NK-92 (cell line): ENCODE results near the gene EFCAB8.

Source experiments
- DNase-seq: peaks from one replicate; lab custom pipeline; 2025; ENCODE audit not compliant: unreplicated experiment; lab: John Stamatoyannopoulos, UW

EFCAB8 gene, protein sequence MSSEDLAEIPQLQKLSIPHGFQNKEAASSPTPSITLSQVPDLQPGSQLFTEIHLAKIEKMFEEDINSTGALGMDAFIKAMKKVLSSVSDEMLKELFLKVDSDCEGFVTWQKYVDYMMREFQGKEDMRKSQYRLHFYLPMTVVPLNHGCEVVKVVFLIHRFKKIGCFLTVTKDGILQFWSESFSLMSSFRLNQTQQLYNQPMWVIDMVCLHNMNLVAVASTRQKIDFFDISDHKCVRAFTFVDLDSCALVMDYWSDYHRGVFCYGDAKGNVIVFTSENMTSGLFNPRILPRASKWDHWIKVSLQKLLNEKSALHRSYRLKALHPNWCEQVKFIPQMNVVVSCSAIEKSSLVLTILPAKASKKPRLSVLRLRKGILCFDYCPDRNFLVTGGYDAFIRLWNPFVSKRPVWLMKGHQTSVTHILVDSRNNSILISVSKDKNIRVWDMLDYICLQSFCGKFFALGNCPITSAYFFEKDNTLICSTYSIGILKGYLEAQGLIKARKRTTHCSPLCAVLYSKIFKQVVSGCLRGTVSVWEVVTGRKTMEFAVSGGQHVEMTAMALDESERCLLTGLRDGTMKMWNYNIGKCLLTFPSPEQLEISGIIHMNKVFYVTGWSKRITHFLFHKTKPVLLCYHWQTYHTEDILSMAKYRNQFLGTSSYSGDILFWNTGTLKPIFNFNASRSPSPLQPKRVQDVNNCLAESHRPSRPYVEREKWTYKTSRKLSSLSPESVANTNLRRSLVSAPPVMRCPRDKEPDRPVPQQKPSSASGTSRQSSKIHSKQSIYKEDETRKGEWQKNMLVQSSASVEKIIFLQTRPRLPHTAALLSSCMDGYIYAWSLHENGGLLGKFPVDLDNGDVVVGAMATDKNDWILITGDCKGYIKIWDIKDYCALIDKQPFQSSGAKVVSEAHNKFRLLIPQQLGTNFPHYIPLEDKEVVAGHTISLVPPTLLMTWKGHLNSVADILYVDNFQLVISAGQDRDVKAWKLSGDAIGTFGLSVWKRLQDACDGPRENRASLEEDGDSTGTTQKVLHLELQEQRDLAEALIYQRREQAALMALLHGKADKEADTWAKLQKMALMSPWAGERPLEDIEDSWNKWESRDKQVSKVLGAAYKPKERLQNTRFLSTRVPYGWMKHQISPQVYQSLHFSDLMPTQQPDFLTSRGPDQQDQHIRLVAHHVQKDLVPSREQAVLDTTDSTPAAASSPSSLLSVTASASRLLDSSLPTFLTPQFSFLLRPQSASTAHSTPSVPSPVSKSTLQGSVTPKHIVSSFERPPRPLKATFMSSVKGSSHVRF

DNA sequence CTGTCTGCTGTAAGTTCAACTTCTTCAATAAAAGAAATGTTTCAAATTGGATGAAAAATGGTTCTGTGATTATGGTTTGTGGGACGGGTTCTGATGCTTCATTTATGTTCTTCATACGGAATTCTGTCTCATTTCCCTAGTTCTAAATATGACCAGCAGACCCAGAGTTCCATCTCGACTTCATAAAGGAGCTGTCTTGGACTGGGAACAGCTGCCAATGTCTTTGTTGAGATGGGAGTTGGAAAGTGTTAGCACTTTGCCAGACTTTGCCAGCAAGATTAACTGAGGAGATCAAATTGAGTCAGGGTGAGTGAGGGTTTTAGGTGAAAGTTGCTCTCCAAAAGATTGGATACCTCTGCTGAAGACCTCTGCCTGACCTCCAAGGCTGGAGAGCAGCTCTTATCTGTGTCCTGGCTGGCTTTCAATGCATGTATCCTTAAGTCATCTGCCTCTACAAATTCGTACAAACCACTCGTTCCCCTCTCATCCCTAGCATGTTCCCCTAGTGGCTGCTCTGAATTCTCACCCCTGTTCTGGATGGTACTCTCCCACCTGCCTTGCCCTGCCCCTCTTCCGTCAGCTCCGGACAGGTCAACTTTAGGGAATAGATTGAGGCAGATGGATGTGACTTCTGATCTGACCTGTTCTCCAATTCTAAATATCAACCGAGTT lies at the start of gene EFCAB8:
Gene EFCAB8, plus strand, starts transcription at position 223 of the 672 bp plus-strand sequence. CDS start 4,870 bp downstream, outside the sequence.
- no peak for DNase-seq

DNA sequence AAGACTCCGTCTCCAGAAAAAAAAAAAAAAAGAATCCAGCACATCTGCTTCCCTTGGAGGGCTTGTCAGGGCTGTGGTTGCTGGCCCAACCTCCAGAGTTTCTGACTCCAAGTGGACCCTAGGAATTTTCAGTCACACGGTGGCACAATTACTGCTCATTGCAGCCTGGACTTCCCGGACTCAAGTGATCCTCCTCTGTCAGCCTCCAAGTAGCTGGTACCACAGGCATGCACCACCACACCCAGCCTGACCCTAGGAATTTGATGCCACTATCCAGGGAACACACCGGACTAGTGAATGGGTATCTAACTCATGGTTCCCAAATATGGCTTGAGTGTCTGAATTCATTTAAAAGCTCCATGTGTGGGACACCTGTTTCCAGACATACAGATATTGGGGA lies 48.8 kb upstream of the EFCAB8 start:
- DNase-seq, result no peak

DNA sequence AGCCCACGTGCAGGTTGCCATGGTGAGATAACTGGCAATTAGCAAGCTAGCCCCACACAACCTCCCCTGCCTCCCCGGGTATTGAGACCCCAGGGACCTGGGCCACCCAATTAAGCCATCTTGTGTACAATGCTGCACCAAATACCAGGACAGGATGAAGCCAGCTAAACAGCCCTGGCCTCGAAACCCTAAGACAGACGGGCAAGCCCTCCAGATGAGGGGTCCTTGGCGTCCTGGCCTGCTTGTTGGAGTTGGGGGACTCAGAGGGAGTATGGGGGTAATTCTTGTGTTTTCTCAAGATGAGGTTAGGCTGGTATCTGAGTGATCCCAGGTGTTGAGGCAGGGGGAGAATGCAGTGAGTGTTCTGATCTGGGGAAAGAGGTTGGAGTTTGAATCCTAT lies 47.8 kb upstream of the EFCAB8 start:
- DNase-seq, result no peak

DNA sequence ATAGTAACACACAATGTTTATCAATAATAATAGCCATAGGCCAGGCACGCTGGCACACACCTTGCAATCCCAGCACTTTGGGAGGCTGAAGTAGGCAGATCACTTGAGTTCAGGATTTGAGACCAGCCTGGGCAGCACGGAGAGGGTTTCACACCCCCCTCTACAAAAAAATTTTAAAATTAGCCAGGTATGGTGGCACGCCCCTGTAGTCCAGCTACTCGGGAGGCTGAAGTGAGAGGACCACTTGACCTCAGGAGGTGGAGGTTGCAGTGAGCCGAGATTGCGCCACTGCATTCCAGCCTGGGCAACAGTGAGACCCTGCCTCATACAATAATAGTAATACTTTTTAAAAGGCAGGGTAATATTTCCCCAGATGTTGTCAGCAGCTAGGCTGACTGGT lies 46.8 kb upstream of the EFCAB8 start:
- DNase-seq, result no peak

DNA sequence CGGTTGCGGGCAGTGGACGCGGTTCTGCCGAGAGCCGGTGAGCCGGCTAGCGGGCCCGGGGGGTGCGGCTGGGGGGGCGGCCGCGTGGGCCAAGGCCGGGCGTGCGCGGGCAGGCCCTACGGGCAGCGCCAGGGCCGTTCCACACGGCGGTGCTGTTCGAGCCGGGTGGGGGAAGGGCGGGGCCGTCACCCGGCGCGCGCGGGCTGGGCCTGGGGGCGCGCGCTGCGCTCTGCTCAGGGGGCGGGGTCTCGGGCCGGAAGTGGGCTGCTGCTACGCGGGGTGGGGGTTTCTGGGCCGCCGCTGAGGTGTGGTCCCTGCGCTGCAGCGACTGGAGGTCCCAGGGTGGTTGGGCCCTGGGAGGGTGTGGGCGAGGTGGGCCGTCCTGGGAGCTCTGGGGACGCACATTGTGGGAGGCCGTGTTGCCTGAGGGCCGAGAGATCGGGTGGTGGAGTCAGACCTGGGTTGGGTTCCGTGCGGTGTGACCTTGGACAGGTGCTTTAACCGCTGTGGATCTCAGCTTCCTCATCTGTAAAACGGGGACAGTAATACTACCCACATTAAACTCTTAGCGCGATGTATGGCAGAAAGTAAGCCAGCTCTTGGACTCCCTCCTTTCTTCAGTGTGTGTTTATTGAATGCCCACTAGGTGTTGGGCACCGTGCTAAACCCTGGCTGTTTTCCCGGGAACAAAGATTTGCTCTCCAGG lies 38.6 kb upstream of the EFCAB8 start:
- no peak for DNase-seq

DNA sequence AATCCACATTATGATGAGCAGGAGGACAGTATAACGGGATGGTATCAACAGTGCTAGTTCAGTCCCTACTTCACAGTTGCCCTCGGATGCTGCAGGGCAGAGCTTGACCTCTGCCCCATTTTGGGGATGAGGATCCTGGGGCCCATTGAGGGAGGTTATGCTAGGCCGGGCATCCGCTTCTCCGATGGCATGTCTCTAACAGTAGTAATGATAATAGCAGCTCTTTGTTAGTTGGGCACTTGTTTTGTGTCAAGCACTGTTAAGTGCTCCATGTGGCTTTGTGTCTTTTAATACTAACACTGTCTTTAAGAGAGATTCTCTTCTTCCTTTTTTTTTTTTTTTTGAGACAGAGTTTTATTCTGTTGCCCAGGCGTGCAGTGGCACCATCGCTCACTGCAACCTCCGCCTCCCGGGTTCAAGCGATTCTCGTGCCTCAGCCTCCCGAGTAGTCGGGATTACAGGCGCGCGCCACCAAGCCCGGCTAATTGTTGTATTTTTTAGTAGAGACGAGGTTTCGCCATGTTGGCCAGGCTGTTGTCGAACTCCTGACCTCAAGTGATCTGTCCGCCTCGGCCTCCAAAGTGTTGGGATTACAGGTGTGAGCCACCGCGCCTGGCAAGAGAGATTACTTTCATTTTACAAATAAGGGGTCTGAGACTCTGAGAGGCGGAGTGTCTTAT lies 37.9 kb upstream of the EFCAB8 start:
- DNase-seq, result no peak

DNA sequence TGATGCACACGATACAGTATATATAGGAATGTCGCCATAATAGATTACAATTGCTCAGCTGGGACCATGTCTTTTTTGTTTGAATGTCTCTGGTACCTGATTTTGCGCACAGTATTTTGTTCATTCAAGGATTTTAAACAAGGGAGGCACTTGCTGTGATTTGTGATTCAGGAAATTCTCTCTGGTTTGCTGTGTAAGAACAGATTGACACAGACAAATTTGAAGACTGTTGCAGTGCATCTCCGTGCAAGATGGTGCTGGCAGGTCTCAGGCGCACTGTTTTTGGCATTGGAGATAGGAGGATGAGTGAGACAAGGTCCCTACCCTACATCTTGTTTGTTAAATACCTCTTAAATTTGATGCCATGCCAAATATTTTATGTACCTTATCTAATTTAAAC lies 36.5 kb upstream of the EFCAB8 start:
- no peak for DNase-seq

DNA sequence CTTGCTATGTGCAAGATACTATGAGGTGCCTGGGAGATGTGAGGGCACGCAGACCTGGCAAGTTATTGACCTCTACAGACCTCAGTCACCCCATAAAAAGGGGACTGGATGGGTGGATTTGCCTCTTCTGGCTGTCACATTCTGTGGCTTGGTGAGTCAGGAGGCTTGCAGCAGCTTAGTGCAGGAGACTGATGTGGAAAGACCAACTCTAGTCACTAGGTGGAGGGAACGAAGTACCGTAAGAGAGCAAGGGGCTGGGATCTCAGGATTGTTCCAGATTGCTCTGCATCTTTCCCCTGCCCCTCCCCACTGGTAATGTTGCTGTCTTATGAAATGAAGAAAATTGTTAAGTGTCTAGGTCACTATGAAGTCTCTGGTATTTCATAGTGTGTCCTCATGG lies 35.6 kb upstream of the EFCAB8 start:
- no peak for DNase-seq

DNA sequence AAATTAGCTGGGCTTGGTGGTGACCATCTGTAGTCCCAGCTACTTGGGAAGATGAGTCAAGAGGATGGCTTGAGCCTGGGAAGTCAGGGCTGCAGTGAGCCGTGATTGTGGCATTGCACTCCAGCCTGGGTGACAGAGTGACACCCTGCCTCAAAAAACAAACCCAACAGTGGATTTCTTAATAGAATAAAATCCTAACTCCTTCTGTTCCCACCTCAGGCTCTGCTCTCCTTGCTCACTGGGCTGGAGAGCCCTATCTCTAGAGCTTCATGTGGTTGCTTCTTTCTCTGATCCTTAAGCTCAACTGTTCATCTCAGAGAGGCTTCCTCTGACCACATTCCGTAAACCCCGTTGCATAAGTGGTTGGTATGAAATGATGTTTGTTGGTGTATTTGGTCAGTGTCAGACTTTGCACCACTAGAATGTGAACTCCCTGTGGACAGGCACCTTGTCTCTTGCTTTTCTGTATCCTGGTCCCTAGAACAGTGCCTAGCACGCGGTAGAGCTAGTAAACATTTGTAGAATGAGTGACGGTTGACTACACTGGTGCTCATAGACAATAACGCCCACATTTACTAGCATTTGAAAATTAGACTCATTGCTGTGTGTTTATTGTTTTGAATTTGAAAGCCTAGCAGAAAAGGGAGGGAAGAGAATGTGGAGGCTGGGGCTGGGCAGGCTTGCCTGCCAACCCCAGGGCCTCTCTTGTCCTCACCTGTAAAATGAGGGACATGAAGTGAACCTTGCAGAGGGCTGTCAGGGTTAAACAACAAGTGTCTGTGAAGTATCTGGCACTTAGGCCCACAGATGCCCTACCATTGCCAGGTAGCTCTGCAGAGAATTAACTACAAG lies 34.8 kb upstream of the EFCAB8 start:
- DNase-seq, result no peak

DNA sequence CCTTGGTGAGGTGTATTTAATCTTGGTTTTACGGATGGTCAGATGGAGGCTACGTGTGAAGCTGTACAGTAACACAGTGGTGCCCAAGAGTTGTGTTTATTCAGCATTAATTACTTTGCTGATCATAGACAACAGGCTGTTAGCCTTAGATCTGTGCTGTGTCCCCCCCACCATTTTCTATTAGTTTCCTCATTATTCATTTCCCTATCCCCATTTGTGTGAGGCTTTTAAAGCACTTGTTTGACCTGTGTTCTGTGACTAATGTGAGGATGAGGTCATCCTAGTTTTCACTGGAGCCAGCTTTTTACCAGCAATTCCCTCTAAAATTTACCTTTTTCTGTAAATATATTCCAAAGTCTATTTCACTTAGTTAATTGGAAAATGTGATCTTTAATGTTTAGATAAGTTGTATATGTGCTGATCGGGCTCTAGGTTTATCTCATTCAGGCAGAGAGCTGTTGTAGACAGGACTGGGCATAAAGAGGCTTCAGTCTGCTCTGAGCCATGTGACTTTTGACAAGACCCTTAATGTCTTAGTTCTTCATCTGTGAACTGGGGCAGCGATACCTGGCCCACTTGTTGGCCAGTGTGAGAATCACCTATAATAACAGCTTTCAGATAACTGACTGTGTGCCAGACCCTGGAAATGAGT lies 30.6 kb upstream of the EFCAB8 start:
- DNase-seq, result no peak

DNA sequence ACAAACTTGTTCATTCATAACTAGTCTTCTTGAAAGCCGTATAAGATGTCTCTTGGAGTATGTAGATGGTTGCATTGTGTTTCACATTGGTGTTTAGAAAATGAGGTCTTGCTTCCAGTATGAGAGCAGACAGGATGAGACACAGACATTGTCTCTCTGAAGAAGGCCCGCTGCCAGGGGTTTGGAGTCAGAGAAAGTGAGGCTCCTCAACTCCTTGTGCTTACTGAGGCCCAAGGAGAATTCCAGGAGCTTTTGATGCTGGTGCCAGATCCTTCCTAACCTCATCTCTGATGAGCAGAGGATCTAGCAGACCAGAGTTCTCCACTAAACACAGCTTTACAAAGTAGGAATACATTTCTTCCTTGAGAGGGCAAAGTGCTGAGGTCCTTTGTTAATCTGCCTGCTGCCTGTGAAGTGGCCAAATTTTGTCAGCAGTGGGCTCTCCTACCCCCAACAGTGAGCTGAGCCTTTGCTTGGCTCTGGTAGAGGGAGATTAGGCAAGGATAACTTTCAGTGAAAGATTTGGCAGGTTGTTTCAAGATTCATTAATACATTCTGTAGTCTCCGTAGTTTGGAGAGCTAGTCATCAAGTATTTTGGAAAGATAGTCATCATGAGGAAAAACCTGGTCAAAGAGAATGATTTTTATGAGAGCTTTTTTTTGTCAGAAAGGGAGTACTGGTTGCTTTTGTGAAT lies 29.3 kb upstream of the EFCAB8 start:
- DNase-seq, result no peak

DNA sequence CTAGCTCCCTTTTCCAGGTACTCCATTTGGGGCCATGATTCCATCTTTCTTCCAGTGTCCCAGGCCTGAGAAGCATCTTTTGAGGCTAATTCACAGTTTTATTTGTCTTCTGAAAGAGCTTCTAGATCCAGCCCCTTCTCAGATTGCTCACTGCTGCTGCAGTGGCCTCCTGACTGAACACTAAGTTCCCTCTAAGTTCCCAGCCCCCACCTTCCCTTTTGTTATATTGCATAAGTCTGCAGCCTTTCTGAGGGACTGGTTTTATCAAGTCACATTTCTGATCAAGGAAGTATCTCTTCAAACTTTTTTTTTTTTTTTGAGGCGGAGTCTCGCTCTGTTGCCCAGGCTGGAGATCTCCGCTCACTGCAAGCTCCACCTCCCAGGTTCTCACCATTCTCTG lies 28.3 kb upstream of the EFCAB8 start:
- DNase-seq, result no peak

DNA sequence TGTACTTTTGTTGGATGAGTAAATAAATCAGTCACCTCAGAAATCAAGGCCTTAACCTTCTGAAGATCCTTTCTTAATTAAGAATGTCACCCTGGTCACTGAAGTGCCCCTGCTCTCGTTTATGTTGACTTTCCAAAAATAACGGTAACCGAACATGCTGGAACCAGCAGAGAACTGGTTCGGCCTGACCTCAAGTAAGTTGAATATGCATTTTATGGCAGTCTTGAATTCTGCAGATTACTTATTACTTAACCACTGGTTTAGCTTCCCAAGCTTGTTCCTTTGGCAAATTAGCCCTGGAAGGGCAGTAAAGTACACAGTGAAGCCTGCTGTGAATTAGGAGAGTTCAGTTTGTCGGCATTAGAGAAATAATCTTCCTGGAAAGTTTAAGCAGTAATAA lies 26.7 kb upstream of the EFCAB8 start:
- DNase-seq, result no peak

DNA sequence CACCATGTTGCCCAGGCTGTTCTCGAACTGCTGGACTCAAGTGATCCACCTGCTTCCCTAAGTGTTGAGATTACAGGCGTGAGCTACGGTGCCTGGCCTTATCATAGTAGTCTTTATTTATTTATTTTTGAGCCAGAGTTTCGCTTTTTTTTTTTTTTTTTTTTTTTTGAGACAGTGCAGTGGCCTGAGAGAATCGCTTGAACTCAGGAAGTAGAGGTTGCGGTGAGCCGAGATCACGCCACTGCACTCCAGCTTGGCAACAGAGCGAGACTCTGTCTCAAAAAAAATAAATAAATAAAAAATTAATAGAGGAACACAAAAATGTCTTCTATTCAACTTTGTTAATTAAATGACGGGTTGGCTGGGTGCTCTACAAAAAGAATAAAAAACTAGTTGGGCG lies 26.1 kb upstream of the EFCAB8 start:
- DNase-seq, result no peak

DNA sequence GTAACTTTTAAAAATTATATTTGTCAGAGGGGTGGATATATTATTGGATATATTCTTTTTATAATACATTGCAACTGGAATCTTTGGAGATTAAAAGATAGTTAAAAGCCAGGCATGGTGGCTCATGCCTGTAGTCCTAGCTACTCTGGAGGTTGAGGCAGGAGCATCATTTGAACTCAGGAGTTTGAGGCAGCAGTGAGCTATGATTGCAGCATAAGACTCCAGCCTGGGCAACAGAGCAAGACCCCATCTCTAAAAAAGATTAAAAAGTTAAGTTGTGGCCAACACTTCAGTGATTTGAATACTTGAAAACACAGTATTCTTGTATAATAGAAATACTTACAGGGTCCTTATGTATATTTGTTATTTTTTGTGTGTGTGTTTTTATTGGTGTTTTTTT lies 23.8 kb upstream of the EFCAB8 start:
- DNase-seq, result no peak

DNA sequence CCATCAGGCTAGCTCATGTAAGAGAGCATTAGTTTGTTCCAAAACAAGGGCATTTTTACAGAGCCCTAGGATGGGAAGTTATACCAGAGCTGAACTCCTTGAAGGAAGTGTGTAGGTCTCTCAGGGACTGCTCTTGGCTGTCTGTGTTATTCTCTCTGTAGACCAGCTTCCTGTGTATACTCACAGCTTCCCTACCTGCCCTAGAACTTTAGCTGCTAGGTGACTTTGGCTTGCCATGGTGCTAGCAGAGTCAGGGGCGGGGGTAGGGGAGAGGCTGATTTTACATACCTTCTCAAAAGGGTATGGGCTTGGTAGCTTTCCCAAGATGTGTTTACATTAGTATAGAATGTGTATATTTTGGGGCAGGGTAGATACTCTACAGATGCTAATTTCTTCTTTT lies 21.6 kb upstream of the EFCAB8 start:
- DNase-seq, result no peak

DNA sequence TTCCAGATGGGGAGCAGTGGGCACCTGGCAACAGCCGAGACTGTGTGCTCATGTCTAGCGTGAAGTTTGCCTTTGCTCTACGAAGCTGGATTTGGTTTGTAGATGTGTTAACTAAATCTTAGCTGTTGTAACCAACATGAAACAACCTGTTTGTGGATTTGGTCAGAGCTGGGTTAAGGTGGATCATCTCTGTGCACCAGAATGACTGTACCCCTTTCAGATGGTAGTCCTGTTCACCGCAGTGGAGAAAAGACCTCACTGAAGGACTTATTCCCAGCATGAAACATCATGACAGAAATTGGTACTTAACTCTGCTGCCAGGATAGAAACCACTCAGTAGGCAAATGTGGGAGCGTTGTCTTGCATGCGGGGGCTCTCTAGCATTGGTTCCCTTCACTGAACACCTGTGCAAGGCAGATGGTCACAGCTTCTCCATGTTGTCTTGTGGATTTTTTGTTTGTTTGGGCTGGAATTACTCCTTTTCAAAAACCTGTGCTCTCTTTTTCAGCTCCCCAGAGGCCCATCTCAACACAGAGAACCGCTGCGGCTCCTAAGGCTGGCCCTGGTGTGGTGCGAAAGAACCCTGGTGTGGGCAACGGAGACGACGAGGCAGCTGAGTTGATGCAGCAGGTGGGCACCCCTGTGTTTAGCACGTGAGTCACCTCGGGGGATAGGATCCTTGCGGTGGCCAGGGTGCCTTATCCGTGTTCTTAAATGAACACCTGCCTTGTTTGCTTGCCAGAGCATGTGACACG lies 19.3 kb upstream of the EFCAB8 start:
- no peak for DNase-seq
